HCT116 (cell line): ENCODE measurements around the gene CDC42BPB.

Experiments used
- CBX3 ChIP-seq: IDR thresholded peaks from 2 replicates; pipeline ENCODE4 v1.6.1; 2012; ENCODE audit warnings: low read depth
- CEBPB ChIP-seq: IDR thresholded peaks from 2 replicates; pipeline ENCODE4 v1.6.1; 2012; ENCODE audit warnings: low read depth
- CTCF ChIP-seq, 3 experiments: fragments of 200-600 bp in 1 of 3; sonication (generic) in 1 of 3; IDR thresholded peaks in 2 of 3; conservative IDR thresholded peaks in 1 of 3; 2 replicates each; pipeline ENCODE4 v1.5.1; 2012 to 2017; ENCODE audit warnings: low read depth in 2 of 3, low read length in 2 of 3, antibody characterized with exemption in 1 of 3, borderline replicate concordance in 1 of 3, control low read depth in 1 of 3, mild to moderate bottlenecking in 1 of 3, mixed read lengths in 1 of 3, mixed run types in 1 of 3, moderate library complexity in 1 of 3; ENCODE audit not compliant: insufficient read depth in 1 of 3
- EZH2 ChIP-seq: fragments of 200-600 bp; sonication (generic); IDR thresholded peaks from 2 replicates; pipeline ENCODE4 v1.6.1; 2017; ENCODE audit warnings: antibody characterized with exemption, mixed run types
- POLR2A ChIP-seq: IDR thresholded peaks from 2 replicates; pipeline ENCODE4 v1.7.0; 2011; ENCODE audit warnings: borderline replicate concordance; ENCODE audit not compliant: insufficient read depth, insufficient read length; ENCODE audit errors: extremely low read depth
- POLR2AphosphoS5 ChIP-seq: IDR thresholded peaks from 2 replicates; pipeline ENCODE4 v1.6.1; 2011; ENCODE audit warnings: mild to moderate bottlenecking, low read depth, low read length, moderate library complexity
- REST ChIP-seq: IDR thresholded peaks from 2 replicates; pipeline ENCODE4 v1.6.1; 2012; ENCODE audit warnings: low read depth
- SP1 ChIP-seq: IDR thresholded peaks from 2 replicates; pipeline ENCODE4 v1.6.1; 2012; ENCODE audit warnings: low read depth
- SRF ChIP-seq: IDR thresholded peaks from 2 replicates; pipeline ENCODE4 v1.6.1; 2012; ENCODE audit warnings: low read depth

- TF ChIP-seq POLR2A (no peak), EZH2 (no peak), CTCF (IDR thresholded peaks at IDR 0.05 in 2 of 3, conservative IDR thresholded peaks at IDR 0.05 in 1 of 3; ENCODE audit: borderline replicate concordance in 1 of 3, insufficient read depth in 1 of 3, low read depth in 2 of 3, low read length in 2 of 3) (no peak), POLR2AphosphoS5 (peak; percentile 31; the same call in 1 of the 2 replicates), CBX3 (no peak), SP1 (no peak), SRF (no peak), REST (no peak), CEBPB (no peak)
These were observed 129.9 kb downstream of the CDC42BPB start for GRCh38 chr14:102927346-102927877.
